Measurements from ENCODE around the gene NRL. TPM values are rescaled to one million over a fixed set of nuclear protein-coding genes. Genes with fewer than 3 reads are reported as not detected.

NRL gene
- total and polyA plus RNA-seq, 4 donors, result 1.5 to 3.2 (median 2.8) TPM

DNA sequence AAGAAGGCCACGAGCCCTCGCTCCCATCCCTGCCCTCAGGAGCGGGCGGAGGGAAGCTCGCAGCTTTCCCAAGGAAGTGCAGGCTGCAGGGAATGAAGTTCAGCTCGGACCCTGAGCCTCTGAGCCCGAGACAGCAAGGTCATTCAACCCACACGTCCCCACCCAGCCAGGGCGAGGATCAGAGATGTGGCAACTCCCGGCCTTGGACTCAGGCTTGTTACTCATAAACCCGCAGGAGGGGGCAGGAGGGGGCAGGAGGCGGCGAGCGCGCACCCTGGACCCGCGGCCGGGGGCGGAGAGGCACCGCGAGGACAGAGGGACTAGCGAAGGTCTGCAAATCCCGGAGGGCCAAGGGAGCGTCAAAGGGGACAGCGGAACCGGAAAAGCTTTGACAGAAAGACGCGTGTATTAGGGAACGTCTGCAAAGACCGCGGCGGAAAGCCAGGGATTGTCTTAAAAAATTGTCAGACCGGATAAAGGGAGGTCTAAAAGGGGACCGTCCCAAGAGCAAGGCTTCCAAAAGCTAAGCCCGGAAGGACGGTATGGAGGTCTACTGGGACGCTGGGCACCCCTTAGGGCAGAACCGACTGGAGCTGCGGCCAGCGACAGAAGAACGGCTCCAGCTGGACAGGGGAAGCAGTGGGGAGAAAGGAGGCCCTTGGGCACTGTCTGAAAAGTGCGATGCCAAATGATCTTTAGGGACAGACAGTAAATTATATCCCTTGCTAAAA lies 783 bp downstream of the NRL start (continued):
- TF ChIP-seq, protein P1, sequence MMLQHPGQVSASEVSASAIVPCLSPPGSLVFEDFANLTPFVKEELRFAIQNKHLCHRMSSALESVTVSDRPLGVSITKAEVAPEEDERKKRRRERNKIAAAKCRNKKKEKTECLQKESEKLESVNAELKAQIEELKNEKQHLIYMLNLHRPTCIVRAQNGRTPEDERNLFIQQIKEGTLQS (IDR thresholded peaks at IDR 0.05), result peak; percentile 76
- TF ChIP-seq FOXA1 (IDR thresholded peaks at IDR 0.05), result peak; percentile 90
- TF ChIP-seq SP1 (IDR thresholded peaks at IDR 0.05), result peak; percentile 94
- TF ChIP-seq CTCF (IDR thresholded peaks at IDR 0.05; ENCODE audit: low read depth, low read length, missing input control), result no peak
- peak; percentile 96 for TF ChIP-seq TAF1 (conservative IDR thresholded peaks at IDR 0.05)

DNA sequence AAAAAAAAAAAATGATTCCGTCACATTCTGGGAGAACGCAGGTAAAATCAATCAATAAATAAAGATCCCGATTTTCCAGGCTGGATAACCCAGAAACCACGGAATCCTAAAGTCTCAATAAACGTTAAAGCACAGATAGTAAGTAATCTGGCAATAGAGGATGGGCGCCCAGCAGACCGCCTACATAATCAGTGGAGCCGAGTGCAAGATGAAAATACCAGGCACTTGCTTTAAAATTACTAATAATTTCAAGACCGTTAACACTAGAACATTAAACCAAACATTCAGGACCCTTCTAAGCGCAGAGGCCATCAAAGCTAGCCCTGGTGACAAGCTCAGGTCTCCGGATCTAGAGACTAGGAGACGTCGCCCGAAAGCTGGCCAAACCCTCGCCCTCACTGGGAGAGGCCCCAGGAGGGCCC lies 1.4 kb downstream of the NRL start:
- peak overlapping the region; percentile 75 to 97 for H3K9ac ChIP-seq (ENCODE audit: low read depth in 1 of 2, low read length in 2 of 2)
- no peaks in the 10 kb centered on the region for H3K27me3 ChIP-seq (ENCODE audit: control insufficient read depth in 4 of 4, insufficient read depth in 4 of 4, low read length in 3 of 4)
- peak overlapping the region; percentile 99 to 100 for H3K27ac ChIP-seq (ENCODE audit: low read depth in 1 of 2, low read length in 2 of 2)
- WGBS, result 10% methylated on average over 15 of the region's 15 CpGs
- TF ChIP-seq MAX (IDR thresholded peaks at IDR 0.05), result no peak
- no peak for TF ChIP-seq YY1 (IDR thresholded peaks at IDR 0.05)
- no peak for TF ChIP-seq RXRA (IDR thresholded peaks at IDR 0.05)
- no peaks in the 10 kb centered on the region for H3K9me3 ChIP-seq (ENCODE audit: control insufficient read depth in 4 of 4, low read length in 3 of 4)
- H3K4me3 ChIP-seq (ENCODE audit: low read depth in 1 of 3, low read length in 3 of 3), result peak overlapping the region; percentile 55 to 94 (median 90)
- no peak for DNase-seq (ENCODE audit: low spot score)
- peaks cover 4 to 53% (median 45%) of the 10 kb centered on the region in 4 donors for H3K4me1 ChIP-seq (ENCODE audit: control insufficient read depth in 4 of 4, insufficient read depth in 4 of 4, low read length in 3 of 4)
- H3K36me3 ChIP-seq (ENCODE audit: control insufficient read depth in 4 of 4, insufficient read depth in 3 of 4, low read depth in 1 of 4, low read length in 3 of 4), result peaks cover 0 to 8% (median 5%) of the 10 kb centered on the region in 4 donors

GRCh38 chr14:24110523-24110922 lies 4.2 kb downstream of the NRL start:
- no peak for DNase-seq (ENCODE audit: low spot score)
- H3K27me3 ChIP-seq (ENCODE audit: control insufficient read depth in 4 of 4, insufficient read depth in 4 of 4, low read length in 3 of 4), result no peaks in the 10 kb centered on the region
- H3K9me3 ChIP-seq (ENCODE audit: control insufficient read depth in 4 of 4, low read length in 3 of 4), result no peaks in the 10 kb centered on the region
- H3K9ac ChIP-seq (ENCODE audit: low read depth in 1 of 2, low read length in 2 of 2), result no peak overlapping the region
- peak overlapping the region in 1 of 2 donors; percentile 20 for H3K27ac ChIP-seq (ENCODE audit: low read depth in 1 of 2, low read length in 2 of 2)
- peaks cover 4 to 50% (median 31%) of the 10 kb centered on the region in 4 donors for H3K4me1 ChIP-seq (ENCODE audit: control insufficient read depth in 4 of 4, insufficient read depth in 4 of 4, low read length in 3 of 4)
- WGBS, result 31% methylated on average over 1 of the region's 1 CpG
- no peak overlapping the region for H3K4me3 ChIP-seq (ENCODE audit: low read depth in 1 of 3, low read length in 3 of 3)
- no peaks in the 10 kb centered on the region for H3K36me3 ChIP-seq (ENCODE audit: control insufficient read depth in 4 of 4, insufficient read depth in 3 of 4, low read depth in 1 of 4, low read length in 3 of 4)
- TF ChIP-seq, protein P1 (IDR thresholded peaks at IDR 0.05), result no peak
- TF ChIP-seq YY1 (IDR thresholded peaks at IDR 0.05) (no peak), TAF1 (conservative IDR thresholded peaks at IDR 0.05) (no peak)

DNA sequence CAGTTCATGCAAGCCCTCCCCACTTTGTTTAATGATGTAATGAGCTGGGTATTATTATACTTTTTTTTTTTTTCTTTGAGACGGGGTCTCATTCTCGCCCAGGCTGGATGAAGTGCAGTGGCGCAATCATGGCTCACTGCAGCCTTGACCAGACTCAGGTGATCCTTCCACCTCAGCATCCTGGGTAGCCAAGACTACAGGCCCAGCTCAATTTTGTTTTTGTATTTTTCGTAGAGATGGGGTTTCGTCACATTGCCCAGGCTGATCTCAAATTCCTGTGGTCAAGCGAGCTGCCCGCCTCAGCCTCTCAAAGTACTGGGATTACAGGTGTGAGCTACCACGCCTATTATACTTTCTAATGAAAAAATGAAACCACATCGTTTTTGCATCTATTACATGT lies 4.7 kb downstream of the NRL start:
- Histone ChIP-seq H3K4me3 (ENCODE audit: low read depth in 1 of 3, low read length in 3 of 3) (no peak overlapping the region), H3K4me1 (ENCODE audit: control insufficient read depth in 4 of 4, insufficient read depth in 4 of 4, low read length in 3 of 4) (peaks cover 4 to 52% (median 35%) of the 10 kb centered on the region in 4 donors), H3K27me3 (ENCODE audit: control insufficient read depth in 4 of 4, insufficient read depth in 4 of 4, low read length in 3 of 4) (no peaks in the 10 kb centered on the region), H3K9ac (ENCODE audit: low read depth in 1 of 2, low read length in 2 of 2) (no peak overlapping the region), H3K27ac (ENCODE audit: low read depth in 1 of 2, low read length in 2 of 2) (no peak overlapping the region), H3K9me3 (ENCODE audit: control insufficient read depth in 4 of 4, low read length in 3 of 4) (no peaks in the 10 kb centered on the region), H3K36me3 (ENCODE audit: control insufficient read depth in 4 of 4, insufficient read depth in 3 of 4, low read depth in 1 of 4, low read length in 3 of 4) (no peaks in the 10 kb centered on the region)
- no peak for DNase-seq (ENCODE audit: low spot score)
- 79% methylated on average over 9 of the region's 9 CpGs for WGBS
- TF ChIP-seq, protein P2, sequence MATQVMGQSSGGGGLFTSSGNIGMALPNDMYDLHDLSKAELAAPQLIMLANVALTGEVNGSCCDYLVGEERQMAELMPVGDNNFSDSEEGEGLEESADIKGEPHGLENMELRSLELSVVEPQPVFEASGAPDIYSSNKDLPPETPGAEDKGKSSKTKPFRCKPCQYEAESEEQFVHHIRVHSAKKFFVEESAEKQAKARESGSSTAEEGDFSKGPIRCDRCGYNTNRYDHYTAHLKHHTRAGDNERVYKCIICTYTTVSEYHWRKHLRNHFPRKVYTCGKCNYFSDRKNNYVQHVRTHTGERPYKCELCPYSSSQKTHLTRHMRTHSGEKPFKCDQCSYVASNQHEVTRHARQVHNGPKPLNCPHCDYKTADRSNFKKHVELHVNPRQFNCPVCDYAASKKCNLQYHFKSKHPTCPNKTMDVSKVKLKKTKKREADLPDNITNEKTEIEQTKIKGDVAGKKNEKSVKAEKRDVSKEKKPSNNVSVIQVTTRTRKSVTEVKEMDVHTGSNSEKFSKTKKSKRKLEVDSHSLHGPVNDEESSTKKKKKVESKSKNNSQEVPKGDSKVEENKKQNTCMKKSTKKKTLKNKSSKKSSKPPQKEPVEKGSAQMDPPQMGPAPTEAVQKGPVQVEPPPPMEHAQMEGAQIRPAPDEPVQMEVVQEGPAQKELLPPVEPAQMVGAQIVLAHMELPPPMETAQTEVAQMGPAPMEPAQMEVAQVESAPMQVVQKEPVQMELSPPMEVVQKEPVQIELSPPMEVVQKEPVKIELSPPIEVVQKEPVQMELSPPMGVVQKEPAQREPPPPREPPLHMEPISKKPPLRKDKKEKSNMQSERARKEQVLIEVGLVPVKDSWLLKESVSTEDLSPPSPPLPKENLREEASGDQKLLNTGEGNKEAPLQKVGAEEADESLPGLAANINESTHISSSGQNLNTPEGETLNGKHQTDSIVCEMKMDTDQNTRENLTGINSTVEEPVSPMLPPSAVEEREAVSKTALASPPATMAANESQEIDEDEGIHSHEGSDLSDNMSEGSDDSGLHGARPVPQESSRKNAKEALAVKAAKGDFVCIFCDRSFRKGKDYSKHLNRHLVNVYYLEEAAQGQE (IDR thresholded peaks at IDR 0.05), result no peak
- no peak for TF ChIP-seq TAF1 (conservative IDR thresholded peaks at IDR 0.05)
- TF ChIP-seq FOXA2 (IDR thresholded peaks at IDR 0.05), result no peak
- no peak for TF ChIP-seq GABPA (IDR thresholded peaks at IDR 0.05 in 1 of 2, conservative IDR thresholded peaks at IDR 0.05 in 1 of 2)
- TF ChIP-seq YY1 (IDR thresholded peaks at IDR 0.05), result no peak
- TF ChIP-seq, protein P3, sequence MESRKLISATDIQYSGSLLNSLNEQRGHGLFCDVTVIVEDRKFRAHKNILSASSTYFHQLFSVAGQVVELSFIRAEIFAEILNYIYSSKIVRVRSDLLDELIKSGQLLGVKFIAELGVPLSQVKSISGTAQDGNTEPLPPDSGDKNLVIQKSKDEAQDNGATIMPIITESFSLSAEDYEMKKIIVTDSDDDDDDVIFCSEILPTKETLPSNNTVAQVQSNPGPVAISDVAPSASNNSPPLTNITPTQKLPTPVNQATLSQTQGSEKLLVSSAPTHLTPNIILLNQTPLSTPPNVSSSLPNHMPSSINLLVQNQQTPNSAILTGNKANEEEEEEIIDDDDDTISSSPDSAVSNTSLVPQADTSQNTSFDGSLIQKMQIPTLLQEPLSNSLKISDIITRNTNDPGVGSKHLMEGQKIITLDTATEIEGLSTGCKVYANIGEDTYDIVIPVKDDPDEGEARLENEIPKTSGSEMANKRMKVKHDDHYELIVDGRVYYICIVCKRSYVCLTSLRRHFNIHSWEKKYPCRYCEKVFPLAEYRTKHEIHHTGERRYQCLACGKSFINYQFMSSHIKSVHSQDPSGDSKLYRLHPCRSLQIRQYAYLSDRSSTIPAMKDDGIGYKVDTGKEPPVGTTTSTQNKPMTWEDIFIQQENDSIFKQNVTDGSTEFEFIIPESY (IDR thresholded peaks at IDR 0.05), result no peak
- TF ChIP-seq CTCF (IDR thresholded peaks at IDR 0.05; ENCODE audit: low read depth, low read length, missing input control), result no peak
